ENCODE data around the gene LAX1. TPM values are rescaled to one million over a fixed set of nuclear protein-coding genes. Genes with fewer than 3 reads are reported as not detected.
"Not testable (repeated sequence)": the region's sequence is repeated elsewhere in the genome, so short reads cannot be mapped to it uniquely, and the experiment has no call there.

The LAX1 gene
- polyA plus RNA-seq, 2 donors = 0.14 to 0.16 TPM

GRCh38 chr1:203746281-203746680, 18.7 kb upstream of the LAX1 start:
- Histone ChIP-seq H3K4me3 (ENCODE audit: low read depth in 1 of 2, low read length in 2 of 2) (no peak overlapping the region), H3K9me3 (ENCODE audit: control insufficient read depth in 2 of 2, insufficient read depth in 1 of 2, low read depth in 1 of 2, low read length in 1 of 2) (no peaks in the 10 kb centered on the region), H3K4me1 (ENCODE audit: control insufficient read depth in 2 of 2, insufficient read depth in 2 of 2, low read length in 1 of 2) (peaks cover 0 to 3% of the 10 kb centered on the region in 2 donors), H3K36me3 (ENCODE audit: control insufficient read depth in 2 of 2, insufficient read depth in 2 of 2, low read length in 1 of 2) (peaks cover 0 to 2% of the 10 kb centered on the region in 2 donors), H3K27ac (ENCODE audit: low read depth in 2 of 2, low read length in 1 of 2) (no peak overlapping the region), H3K27me3 (ENCODE audit: control insufficient read depth in 1 of 2, insufficient read depth in 2 of 2, low read length in 2 of 2) (no peaks in the 10 kb centered on the region)
- WGBS, 2 donors = 93 to 94% methylated on average over 6 of the region's 6 CpGs

GRCh38 chr1:203751051-203751450, 13.9 kb upstream of the LAX1 start:
- Histone ChIP-seq H3K4me1 (ENCODE audit: control insufficient read depth in 2 of 2, insufficient read depth in 2 of 2, low read length in 1 of 2) (peaks cover 0 to 2% of the 10 kb centered on the region in 2 donors), H3K36me3 (ENCODE audit: control insufficient read depth in 2 of 2, insufficient read depth in 2 of 2, low read length in 1 of 2) (no peaks in the 10 kb centered on the region), H3K4me3 (ENCODE audit: low read depth in 1 of 2, low read length in 2 of 2) (no peak overlapping the region), H3K9me3 (ENCODE audit: control insufficient read depth in 2 of 2, insufficient read depth in 1 of 2, low read depth in 1 of 2, low read length in 1 of 2) (no peaks in the 10 kb centered on the region), H3K27ac (ENCODE audit: low read depth in 2 of 2, low read length in 1 of 2) (peak overlapping the region; percentile 79 to 86), H3K27me3 (ENCODE audit: control insufficient read depth in 1 of 2, insufficient read depth in 2 of 2, low read length in 2 of 2) (no peaks in the 10 kb centered on the region)
- 43 to 67% methylated on average over 3 of the region's 3 CpGs for WGBS, 2 donors

GRCh38 chr1:203751618-203752361, 13.2 kb upstream of the LAX1 start:
- H3K4me1 ChIP-seq (ENCODE audit: control insufficient read depth in 2 of 2, insufficient read depth in 2 of 2, low read length in 1 of 2); H3K36me3 ChIP-seq (ENCODE audit: control insufficient read depth in 2 of 2, insufficient read depth in 2 of 2, low read length in 1 of 2); H3K27me3 ChIP-seq (ENCODE audit: control insufficient read depth in 1 of 2, insufficient read depth in 2 of 2, low read length in 2 of 2); H3K4me3 ChIP-seq (ENCODE audit: low read depth in 1 of 2, low read length in 2 of 2); H3K9me3 ChIP-seq (ENCODE audit: control insufficient read depth in 2 of 2, insufficient read depth in 1 of 2, low read depth in 1 of 2, low read length in 1 of 2): not testable (repeated sequence)
- peak overlapping the region; percentile 35 to 40 for H3K27ac ChIP-seq (ENCODE audit: low read depth in 2 of 2, low read length in 1 of 2)
- 79 to 80% methylated on average over 5 of the region's 5 CpGs for WGBS, 2 donors

GRCh38 chr1:203754455-203754864, 10.5 kb upstream of the LAX1 start:
- Histone ChIP-seq H3K4me3 (ENCODE audit: low read depth in 1 of 2, low read length in 2 of 2) (no peak overlapping the region), H3K27me3 (ENCODE audit: control insufficient read depth in 1 of 2, insufficient read depth in 2 of 2, low read length in 2 of 2) (no peaks in the 10 kb centered on the region), H3K27ac (ENCODE audit: low read depth in 2 of 2, low read length in 1 of 2) (peak overlapping the region; percentile 68 to 85), H3K4me1 (ENCODE audit: control insufficient read depth in 2 of 2, insufficient read depth in 2 of 2, low read length in 1 of 2) (no peaks in the 10 kb centered on the region), H3K9me3 (ENCODE audit: control insufficient read depth in 2 of 2, insufficient read depth in 1 of 2, low read depth in 1 of 2, low read length in 1 of 2) (no peaks in the 10 kb centered on the region), H3K36me3 (ENCODE audit: control insufficient read depth in 2 of 2, insufficient read depth in 2 of 2, low read length in 1 of 2) (no peaks in the 10 kb centered on the region)
- 44 to 69% methylated on average over 4 of the region's 4 CpGs for WGBS, 2 donors

GRCh38 chr1:203756036-203756435, 8.9 kb upstream of the LAX1 start:
- Histone ChIP-seq H3K4me3 (ENCODE audit: low read depth in 1 of 2, low read length in 2 of 2) (no peak overlapping the region), H3K27ac (ENCODE audit: low read depth in 2 of 2, low read length in 1 of 2) (no peak overlapping the region), H3K36me3 (ENCODE audit: control insufficient read depth in 2 of 2, insufficient read depth in 2 of 2, low read length in 1 of 2) (no peaks in the 10 kb centered on the region), H3K9me3 (ENCODE audit: control insufficient read depth in 2 of 2, insufficient read depth in 1 of 2, low read depth in 1 of 2, low read length in 1 of 2) (no peaks in the 10 kb centered on the region), H3K4me1 (ENCODE audit: control insufficient read depth in 2 of 2, insufficient read depth in 2 of 2, low read length in 1 of 2) (no peaks in the 10 kb centered on the region), H3K27me3 (ENCODE audit: control insufficient read depth in 1 of 2, insufficient read depth in 2 of 2, low read length in 2 of 2) (no peaks in the 10 kb centered on the region)
- 82 to 83% methylated on average over 4 of the region's 4 CpGs for WGBS, 2 donors

- not testable (repeated sequence) for H3K27me3 ChIP-seq (ENCODE audit: control insufficient read depth in 1 of 2, insufficient read depth in 2 of 2, low read length in 2 of 2); H3K27ac ChIP-seq (ENCODE audit: low read depth in 2 of 2, low read length in 1 of 2); H3K4me3 ChIP-seq (ENCODE audit: low read depth in 1 of 2, low read length in 2 of 2); H3K4me1 ChIP-seq (ENCODE audit: control insufficient read depth in 2 of 2, insufficient read depth in 2 of 2, low read length in 1 of 2); H3K9me3 ChIP-seq (ENCODE audit: control insufficient read depth in 2 of 2, insufficient read depth in 1 of 2, low read depth in 1 of 2, low read length in 1 of 2); H3K36me3 ChIP-seq (ENCODE audit: control insufficient read depth in 2 of 2, insufficient read depth in 2 of 2, low read length in 1 of 2)
- WGBS, 2 donors = 85% methylated on average over 2 of the region's 2 CpGs
Measured at GRCh38 chr1:203758749-203759148, 6.2 kb upstream of the LAX1 start.

DNA sequence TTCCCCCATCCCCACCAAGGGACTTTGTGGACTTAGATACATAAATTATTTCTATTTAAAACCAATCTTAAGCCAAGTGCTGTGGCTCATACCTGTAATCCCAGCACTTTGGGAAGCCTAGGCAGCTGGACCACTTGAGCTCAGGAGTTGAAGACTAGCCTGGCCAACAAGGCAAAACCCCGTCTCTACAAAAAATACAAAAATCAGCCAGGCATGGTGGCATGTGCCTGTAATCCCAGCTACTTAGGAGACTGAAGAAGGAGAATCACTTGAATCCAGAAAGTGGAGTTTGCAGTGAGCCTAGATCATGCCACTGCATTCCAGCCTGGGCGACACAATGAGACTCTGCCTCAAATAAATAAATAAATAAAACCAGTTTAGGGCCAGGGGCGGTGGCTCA, 4.5 kb upstream of the LAX1 start:
- H3K9me3 ChIP-seq (ENCODE audit: control insufficient read depth in 2 of 2, insufficient read depth in 1 of 2, low read depth in 1 of 2, low read length in 1 of 2) = no peaks in the 10 kb centered on the region
- H3K27me3 ChIP-seq (ENCODE audit: control insufficient read depth in 1 of 2, insufficient read depth in 2 of 2, low read length in 2 of 2) = no peaks in the 10 kb centered on the region
- H3K4me1 ChIP-seq (ENCODE audit: control insufficient read depth in 2 of 2, insufficient read depth in 2 of 2, low read length in 1 of 2) = no peaks in the 10 kb centered on the region
- no peaks in the 10 kb centered on the region for H3K36me3 ChIP-seq (ENCODE audit: control insufficient read depth in 2 of 2, insufficient read depth in 2 of 2, low read length in 1 of 2)
- 87 to 93% methylated on average over 3 of the region's 3 CpGs for WGBS, 2 donors
- H3K27ac ChIP-seq (ENCODE audit: low read depth in 2 of 2, low read length in 1 of 2) = no peak overlapping the region
- H3K4me3 ChIP-seq (ENCODE audit: low read depth in 1 of 2, low read length in 2 of 2) = no peak overlapping the region

- H3K27ac ChIP-seq (ENCODE audit: low read depth in 2 of 2, low read length in 1 of 2) = not testable (repeated sequence)
- WGBS, 2 donors = 77 to 86% methylated on average over 7 of the region's 7 CpGs
Measured at GRCh38 chr1:203761958-203762357, 3.0 kb upstream of the LAX1 start.

DNA sequence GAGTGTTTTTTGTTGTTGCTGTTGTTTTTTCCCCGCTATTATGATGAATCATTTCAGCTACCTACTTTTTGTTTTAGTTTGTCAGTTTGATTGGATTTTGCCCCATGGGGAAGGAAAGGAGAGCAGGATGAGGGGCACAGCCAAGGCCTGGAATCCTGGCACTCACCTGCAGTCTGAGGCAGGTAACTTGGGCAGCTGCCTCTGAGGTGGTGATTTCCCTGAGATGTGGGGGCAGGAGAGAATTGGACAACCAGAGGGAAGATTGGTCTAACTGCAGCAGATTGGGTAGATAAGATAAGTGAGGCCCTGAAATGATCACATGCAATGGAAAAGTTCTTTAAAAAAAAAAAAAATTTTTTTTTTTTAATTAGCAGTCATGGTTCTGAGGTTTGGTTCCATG, 1.5 kb upstream of the LAX1 start:
- Histone ChIP-seq H3K4me3 (ENCODE audit: low read depth in 1 of 2, low read length in 2 of 2) (no peak overlapping the region), H3K4me1 (ENCODE audit: control insufficient read depth in 2 of 2, insufficient read depth in 2 of 2, low read length in 1 of 2) (no peaks in the 10 kb centered on the region), H3K36me3 (ENCODE audit: control insufficient read depth in 2 of 2, insufficient read depth in 2 of 2, low read length in 1 of 2) (no peaks in the 10 kb centered on the region), H3K27ac (ENCODE audit: low read depth in 2 of 2, low read length in 1 of 2) (no peak overlapping the region), H3K9me3 (ENCODE audit: control insufficient read depth in 2 of 2, insufficient read depth in 1 of 2, low read depth in 1 of 2, low read length in 1 of 2) (no peaks in the 10 kb centered on the region), H3K27me3 (ENCODE audit: control insufficient read depth in 1 of 2, insufficient read depth in 2 of 2, low read length in 2 of 2) (no peaks in the 10 kb centered on the region)
- 80 to 88% methylated on average over 1 of the region's 1 CpG for WGBS, 2 donors

More at GRCh38 chr1:203761958-203762357, 3.0 kb upstream of the LAX1 start:
- not testable (repeated sequence) for H3K27me3 ChIP-seq (ENCODE audit: control insufficient read depth in 1 of 2, insufficient read depth in 2 of 2, low read length in 2 of 2); H3K4me1 ChIP-seq (ENCODE audit: control insufficient read depth in 2 of 2, insufficient read depth in 2 of 2, low read length in 1 of 2); H3K4me3 ChIP-seq (ENCODE audit: low read depth in 1 of 2, low read length in 2 of 2); H3K9me3 ChIP-seq (ENCODE audit: control insufficient read depth in 2 of 2, insufficient read depth in 1 of 2, low read depth in 1 of 2, low read length in 1 of 2); H3K36me3 ChIP-seq (ENCODE audit: control insufficient read depth in 2 of 2, insufficient read depth in 2 of 2, low read length in 1 of 2)
